ENCODE measurements around the gene SLC10A6. TPM values are rescaled to one million over a fixed set of nuclear protein-coding genes. Genes with fewer than 3 reads are reported as not detected.

SLC10A6 gene
- 0.15 TPM in 1 of 2 replicates, not detected in the other for total RNA-seq

DNA sequence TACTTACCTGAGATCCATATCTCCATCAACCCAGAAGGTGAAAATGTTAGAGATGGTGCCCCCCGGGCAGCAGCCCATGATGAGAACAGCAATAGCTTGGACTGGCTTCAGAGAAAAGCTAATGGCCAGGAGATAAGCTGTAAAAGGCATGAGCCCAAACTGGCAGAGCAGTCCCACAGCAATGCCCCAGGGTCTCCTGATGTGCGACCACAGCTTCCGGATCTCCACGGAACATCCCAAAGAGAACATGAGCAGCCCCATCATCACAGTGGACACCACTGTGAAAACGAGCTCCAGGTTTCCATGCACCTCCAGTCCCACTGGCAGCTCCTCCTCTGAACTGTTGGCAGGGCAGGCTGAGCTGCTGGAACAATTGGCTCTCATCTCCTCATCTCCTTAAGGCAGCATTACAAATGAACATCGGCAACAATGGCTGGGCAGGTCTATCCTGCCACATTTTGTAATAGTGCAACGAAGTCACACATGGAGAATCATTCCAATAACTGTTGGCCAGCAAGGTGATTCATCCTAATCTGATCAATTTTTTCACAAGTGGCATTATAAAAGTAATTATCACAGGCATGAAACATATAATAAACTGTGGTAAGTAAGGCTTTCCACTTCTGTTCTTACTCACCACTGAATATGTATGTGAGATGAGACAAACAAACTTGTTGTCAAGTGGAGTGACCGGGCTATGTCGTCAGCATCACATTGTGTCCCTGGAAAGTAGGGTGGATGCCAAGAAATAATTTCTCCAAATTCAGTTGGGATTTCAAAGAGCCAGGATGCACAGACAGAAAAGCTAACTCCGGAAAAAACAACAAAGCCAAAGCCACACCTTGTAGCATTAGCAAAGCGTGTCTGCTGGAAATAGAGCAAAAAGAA, at the start of gene SLC10A6:
TSS of gene SLC10A6 (minus strand) at position 653 of the 888 bp plus-strand sequence. CDS start at position 384, 269 bp downstream.

DNA sequence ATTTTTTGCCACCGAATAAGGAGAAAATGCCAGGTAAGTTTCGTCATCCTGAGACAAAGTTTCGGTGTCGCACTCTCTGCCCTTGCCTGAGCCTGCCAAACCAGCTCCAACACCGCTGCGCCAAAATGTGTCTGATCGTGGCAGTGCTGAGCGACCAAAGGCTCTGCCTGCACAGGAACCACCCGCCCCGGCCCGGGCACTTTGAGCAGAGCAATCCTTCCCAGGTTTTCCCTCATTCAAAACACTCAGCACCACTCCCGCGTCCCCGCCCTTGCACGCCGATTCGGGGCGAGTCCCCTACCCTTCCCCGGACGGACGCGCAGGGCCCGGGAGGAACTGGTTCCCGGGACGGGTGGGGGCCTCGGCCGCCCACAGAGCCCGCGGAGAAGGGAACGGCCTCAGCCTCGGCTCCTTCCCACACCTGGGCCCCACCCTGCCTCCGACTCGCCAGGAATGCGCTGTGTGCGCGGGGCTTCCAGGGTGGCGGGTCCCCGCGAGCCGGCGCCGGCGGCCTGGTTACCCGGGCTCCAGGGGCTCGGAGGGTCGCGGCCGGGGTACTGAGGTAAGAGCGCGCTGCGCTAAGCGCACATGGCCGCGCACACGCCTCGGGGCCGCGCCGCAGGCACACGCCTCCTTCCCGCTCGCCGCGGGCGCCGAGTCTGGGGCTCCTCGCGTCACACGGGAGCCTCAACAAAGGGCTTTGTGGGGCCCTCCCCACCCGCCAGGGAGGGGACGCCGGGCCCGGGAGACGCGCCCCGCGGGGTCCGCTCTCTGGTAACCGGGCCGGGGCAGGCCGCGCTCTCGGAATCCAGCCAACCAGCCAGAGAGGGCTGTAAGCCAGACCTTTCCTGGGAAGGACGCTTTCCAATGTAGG, 42.8 kb upstream of the SLC10A6 start, which contains the start of gene C4orf36:
TSS of gene C4orf36 (minus strand) at position 661 of the 874 bp plus-strand sequence. CDS start 902 bp downstream, outside the sequence.

Other genes starting within 250 kb of the SLC10A6 start
- 2.4 and 2.7 TPM in 2 replicates for gene C4orf36, start 43.0 kb upstream of the SLC10A6 start, total RNA-seq
- gene AFF1, start 85.6 kb upstream of the SLC10A6 start, total RNA-seq = 7.9 and 9.7 TPM in 2 replicates

Data from bronchus fibroblast of lung (primary cell).